ENCODE results near the gene PRSS2.

GRCh38 chr7:142739923-142740492 lies 30.8 kb upstream of the PRSS2 start:
- TF ChIP-seq, protein P1, sequence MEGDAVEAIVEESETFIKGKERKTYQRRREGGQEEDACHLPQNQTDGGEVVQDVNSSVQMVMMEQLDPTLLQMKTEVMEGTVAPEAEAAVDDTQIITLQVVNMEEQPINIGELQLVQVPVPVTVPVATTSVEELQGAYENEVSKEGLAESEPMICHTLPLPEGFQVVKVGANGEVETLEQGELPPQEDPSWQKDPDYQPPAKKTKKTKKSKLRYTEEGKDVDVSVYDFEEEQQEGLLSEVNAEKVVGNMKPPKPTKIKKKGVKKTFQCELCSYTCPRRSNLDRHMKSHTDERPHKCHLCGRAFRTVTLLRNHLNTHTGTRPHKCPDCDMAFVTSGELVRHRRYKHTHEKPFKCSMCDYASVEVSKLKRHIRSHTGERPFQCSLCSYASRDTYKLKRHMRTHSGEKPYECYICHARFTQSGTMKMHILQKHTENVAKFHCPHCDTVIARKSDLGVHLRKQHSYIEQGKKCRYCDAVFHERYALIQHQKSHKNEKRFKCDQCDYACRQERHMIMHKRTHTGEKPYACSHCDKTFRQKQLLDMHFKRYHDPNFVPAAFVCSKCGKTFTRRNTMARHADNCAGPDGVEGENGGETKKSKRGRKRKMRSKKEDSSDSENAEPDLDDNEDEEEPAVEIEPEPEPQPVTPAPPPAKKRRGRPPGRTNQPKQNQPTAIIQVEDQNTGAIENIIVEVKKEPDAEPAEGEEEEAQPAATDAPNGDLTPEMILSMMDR (conservative IDR thresholded peaks at IDR 0.05 in 1 of 2, IDR thresholded peaks at IDR 0.05 in 1 of 2; ENCODE audit: extremely low read depth in 1 of 2, insufficient read depth in 1 of 2, low read depth in 1 of 2, low read length in 2 of 2), result no peak
- no peak for TF ChIP-seq EZH2 (IDR thresholded peaks at IDR 0.05; ENCODE audit: borderline replicate concordance, low read length)
